ENCODE measurements around the gene SELPLG. TPM values are rescaled to one million over a fixed set of nuclear protein-coding genes. Genes with fewer than 3 reads are reported as not detected.
A peak's percentile ranks its signal among the peaks of the same experiment; 100 is the strongest.
"Not testable (repeated sequence)": the region's sequence is repeated elsewhere in the genome, so short reads cannot be mapped to it uniquely, and the experiment has no call there.

SELPLG gene
- total RNA-seq, 1 donor from 2014 or later, result 4.2 TPM

DNA sequence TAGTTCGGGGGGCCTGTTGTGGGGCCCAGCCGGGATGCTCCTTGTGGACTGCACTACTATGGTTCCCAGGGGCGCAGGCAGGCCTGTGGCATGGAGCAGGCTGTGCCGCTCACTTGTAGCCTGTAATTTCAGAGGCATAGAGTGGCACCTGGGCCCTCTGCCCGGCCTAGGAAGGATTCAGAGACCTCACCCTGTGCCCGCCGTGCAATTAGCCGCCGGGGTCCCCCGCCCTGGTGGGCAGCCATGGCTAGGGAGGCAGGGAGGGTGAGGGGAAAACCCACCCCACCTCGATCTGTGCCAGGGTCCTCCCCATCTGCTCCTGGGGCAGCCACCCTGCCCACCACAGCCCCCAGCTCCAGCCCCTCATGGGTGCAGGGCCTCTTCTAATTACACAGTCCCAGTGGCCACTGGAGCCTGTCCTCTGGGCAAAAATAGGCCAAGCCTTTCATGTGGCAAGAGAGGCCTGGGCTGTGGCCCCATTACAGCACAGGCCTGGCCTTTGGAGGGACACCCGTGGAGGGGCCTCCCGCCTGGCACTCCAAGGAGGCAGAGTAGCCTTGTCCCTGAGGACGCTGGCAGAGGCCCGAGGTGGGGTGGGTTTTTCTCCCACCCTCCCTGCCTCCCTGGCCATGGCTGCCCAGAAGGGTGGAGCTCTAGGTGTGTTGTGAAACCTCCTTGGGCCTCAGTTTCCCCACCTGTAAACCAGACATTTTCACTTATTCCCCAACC is 30.6 kb downstream of the SELPLG start:
- DNase-seq, result no peak

DNA sequence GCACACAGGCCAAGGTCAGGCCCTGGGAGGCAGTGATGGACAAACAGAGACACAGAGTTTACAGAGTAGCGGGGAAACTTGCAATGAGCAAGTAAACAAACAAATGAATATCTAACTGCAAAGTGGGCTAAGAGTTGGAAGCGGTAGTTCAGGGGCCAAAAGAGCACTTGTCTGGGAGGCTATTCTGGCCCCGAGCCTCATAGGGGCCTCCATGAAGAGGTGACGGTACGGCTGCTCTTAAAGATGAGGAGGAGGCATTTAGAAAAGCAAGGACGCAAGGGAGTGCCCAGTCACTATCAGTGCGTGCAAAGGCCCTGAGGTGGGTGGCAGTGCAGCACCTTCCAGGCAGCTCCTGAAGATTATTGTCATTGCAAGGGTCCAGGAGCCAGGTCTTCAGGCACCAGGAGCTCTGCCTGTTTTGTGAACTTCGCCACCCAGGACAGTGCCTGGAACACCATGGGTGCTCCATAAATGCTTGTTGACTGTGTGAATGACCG is 31.4 kb downstream of the SELPLG start:
- no peak for DNase-seq

DNA sequence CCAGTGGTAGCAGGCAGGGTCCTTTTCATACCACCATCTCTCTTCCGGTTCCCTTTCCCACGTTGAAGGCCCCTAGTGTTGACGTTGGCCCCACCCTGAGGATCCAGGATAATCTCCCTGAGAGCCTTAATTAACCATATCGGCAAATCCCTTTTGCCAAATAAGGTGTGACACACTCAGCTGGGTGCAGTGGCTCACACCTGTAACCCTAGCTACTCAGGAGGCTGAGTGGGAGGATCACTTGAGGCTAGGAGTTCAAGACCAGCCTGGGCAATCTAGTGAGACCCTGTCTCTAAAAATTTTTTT is 33.0 kb downstream of the SELPLG start:
- DNase-seq, result no peak

DNA sequence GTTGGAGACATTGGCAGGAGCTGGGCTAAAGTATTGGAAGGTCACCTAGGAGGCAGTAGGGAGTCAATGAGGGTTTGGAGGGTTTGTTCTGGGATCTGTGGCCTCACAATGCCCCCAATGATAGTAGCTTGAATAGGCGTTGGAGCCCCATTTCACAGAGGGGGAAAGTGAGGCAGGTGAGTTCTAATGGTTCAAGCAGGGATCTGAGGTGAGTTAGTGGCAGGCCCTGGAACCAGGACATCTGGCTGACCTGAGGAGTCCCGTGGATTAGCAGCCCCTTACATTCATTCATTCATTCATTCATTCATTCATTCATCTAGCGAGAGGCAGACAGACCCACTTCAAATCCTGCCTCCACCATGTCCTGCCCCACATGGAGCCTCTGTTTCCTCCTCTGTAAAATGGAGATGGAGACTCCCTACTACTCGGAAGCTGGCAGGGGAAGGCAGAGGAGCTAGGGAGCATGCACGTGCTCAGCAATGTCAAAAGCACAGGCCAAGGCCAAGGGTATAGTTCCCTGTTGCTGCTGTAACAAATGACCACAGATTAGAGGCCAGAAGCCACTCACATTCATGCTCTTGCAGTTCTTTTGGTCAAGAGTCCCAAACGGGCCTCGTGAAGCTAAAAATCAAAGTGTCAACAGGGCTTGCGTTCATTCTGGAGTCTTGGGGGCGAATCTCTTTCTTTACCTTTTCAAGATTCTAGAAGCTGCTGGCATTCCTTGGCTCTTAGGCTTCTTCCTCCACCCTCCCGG is 33.6 kb downstream of the SELPLG start:
- no peak for DNase-seq

DNA sequence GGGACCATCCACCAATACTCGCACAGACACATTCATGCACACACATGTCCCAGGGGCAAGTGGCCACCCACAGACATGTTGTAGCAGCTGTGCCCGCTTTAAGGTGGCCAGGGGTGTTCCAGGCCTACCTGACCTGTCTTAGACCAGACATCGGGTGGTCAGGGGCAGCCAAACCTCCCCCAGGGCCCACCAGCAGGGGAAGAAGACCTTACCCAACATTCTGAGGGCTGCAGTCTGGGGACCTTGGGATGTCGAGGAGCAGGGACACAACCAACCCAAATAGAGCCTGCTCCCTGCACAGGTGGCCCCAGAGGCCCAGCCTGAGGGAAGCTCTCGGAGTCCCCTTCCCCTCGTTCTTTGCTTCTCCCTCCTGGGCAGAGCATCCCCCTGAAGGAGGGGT is 34.2 kb downstream of the SELPLG start:
- DNase-seq, result no peak

DNA sequence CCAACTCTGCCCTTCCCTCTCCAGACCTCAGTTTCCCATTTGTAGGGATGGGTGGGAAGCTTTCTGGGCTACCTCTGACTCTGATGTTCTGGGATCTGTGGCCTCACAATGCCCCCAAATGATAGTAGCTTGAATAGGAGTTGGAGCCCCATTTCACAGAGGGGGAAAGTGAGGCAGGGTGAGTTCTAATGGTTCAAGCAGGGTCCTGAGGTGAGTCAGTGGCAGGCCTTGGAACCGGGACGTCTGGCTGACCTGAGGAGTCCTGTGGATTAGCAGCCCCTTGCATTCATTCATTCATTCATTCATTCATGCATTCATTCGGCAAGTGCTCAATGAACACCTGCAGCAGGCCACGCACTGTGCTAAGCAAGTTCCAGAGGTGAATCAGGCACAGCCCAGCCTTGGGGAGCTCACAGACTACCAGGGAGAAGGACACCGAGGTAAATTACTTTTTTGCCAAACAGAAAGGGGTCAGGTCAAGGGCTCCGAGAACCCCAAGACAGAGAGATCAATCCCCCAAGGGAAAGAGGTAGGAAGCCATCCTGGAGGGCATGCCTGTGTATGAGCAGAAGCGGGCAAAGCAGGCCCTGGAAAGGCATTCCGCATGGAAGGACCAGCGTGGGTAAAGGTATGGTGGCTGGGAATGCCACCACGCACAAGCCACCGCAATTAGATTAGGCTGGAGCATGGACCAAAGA is 35.0 kb downstream of the SELPLG start:
- DNase-seq, result no peak

DNA sequence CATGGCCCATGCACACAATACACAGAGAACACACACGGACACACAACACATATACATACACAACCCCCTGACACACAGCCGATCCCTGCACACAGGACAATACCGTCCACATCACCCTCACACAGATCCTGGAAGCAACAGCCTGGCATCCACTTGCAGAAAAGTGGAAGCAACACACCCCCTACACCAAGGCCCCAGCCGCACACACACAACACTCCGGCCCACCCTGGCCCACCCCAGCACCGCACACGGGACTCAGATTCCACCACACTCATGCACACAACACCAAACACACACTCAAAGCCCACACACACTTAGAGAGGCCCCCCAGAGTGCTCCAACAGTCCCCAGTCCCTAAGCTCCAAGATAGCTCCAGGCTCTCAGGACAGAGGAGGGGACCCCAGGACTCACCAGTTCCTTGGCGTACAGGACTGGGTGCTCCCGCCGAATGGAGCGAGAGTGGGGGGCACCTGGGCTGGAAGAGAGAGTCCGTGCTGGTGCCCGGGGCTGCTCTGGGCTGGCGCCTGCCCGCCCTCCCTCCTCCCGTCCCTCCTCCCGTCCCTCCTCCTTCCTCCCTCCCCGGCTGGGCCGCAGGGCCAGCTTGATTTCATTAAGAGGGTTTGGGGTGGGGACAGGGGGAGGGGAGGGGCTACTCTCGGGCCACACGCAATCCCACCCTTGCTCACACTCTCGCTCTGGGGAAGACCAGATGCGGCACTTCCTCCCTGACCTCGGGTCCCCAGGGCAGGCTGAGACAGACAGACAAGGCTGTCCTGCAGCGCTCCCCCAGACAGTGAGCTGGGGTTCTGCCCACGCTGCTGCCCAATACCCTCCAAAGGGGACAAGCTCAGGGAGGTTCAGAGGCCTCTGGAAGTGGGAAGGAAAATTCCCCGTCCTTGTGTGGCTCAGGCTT is 35.9 kb downstream of the SELPLG start, which contains the start of gene TMEM119:
TMEM119 (minus strand) TSS at position 526 of the 913 bp plus-strand sequence. CDS start 5,701 bp downstream, outside the sequence.
- peak; percentile 70 for DNase-seq

DNA sequence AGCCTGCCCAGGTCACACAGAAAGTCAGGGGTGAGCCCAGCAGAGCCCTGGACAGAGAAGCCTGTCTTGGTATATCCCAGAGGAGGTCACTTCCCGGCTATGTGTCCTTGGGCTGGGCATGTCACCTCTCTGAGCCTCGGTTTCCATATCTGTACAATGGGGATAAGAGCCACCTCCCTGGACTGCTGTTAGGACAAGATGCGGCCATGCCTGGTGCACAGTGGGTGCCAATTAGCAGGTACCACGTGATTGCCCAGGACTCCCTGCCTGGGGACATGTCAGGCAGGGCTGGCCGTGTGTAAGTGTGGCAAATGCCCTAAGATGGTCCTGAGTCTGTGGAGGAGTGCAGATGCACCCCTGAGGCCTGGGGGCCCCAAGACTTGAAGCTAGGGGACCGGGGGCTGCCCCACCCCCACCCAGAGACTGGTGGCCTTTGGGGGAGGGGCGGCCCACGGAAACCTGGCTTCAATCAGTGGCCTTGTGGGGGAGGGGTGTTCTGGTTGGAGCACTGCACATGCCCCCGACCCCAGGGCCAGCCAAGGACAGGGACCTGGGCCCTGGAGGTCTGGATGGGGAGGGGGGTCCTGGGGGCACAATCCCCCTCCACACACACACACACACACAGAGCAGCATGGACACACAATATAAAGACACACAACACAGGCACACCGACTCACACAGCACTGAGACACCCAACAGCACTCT is 36.7 kb downstream of the SELPLG start:
- DNase-seq, result no peak

DNA sequence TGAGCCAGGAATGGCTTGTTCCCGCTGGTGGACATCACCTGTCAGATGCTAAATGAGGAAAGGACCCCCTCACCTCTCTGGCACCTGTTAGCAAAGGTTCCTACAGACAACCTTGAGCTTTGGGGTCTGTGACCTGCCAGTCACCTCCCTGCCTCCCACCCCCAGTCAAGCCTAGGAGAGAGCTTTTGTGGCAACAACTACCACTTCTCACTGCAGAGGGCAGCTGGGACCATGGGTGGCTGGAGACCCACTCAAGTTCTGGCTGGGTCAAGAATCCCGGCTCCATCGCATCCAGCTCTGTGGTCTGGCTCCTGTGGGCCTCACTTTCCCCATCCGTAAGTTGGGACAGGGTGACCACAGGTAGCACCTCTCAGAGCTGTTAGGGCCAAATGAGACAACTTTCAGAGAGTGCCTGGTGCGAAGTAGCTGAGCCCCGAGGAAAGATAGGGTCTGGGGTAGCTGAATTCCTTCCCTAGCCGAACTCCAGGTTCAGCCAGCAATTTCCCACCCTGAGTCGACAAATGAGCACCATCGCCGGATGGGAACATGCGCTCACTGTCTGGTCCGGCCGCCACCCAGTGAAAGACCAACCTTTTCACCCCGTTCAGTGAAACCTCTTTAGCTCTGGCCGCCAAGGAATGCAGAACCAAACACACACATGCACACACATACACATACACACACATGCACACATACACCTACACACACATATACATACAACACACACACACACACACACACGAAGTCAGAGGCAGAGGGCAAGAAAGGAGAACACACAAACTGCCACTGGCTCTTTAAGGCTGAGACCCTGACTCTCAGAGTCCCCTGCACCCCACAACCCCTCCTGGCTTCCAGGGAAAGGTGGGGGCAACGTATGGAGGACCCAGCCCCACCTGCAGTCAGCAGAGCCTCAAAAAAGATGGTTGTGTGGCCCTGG is 37.7 kb downstream of the SELPLG start:
- no peak for DNase-seq

DNA sequence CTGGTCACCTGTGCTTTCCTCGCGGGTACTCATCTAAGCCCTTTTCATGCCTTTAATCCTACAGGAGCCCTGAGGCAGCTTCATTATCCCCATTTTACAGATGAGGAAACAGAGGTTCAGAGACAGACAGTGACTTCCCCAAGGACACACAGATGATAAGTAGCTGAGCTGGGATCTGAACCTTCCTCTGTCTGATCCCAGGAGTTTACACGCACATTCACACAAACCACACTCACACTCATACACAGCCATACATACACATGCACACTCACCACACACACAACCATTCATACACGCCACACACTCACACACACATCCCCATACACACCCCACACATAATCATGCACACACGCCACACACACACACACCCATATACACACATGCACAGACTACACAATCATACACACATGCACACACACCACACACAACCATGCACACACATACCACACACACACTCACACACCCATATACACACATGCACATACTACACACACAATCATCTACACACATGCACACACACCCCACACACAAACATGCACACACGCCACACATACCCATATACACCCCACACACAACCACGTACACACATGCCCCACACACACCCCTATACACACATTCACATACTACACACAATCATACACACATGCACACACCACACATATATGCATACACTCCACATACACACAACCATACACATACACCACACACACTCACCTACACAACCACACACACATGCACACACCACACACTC is 38.6 kb downstream of the SELPLG start:
- no peak for DNase-seq

DNA sequence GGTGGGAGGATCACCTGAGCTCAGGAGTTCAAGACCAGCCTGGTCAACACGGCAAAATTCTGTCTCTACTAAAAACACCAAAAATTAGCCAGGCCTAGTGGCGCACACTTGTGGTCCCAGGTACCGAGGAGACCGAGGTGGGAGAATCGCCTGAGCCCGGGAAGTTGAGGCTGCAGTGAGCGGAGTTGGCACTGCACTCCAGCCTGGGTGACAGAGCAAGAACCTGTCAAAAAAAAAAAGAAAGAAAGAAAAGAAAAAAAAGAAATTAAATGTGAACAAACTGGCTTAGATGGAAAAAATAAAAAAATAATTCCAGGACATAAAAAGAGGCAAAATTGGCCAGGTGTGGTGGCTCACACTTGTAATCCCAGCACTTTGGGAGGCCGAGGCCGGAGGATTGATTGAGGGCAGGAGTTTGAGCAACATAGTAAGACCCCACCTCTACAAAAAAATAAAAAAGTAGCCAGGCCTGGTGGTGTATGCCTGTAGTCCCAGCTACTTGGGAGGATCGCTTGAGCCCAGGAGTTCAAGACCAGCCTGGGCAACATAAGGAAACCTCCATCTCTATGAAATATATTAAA is 39.3 kb downstream of the SELPLG start:
- DNase-seq, result no peak

DNA sequence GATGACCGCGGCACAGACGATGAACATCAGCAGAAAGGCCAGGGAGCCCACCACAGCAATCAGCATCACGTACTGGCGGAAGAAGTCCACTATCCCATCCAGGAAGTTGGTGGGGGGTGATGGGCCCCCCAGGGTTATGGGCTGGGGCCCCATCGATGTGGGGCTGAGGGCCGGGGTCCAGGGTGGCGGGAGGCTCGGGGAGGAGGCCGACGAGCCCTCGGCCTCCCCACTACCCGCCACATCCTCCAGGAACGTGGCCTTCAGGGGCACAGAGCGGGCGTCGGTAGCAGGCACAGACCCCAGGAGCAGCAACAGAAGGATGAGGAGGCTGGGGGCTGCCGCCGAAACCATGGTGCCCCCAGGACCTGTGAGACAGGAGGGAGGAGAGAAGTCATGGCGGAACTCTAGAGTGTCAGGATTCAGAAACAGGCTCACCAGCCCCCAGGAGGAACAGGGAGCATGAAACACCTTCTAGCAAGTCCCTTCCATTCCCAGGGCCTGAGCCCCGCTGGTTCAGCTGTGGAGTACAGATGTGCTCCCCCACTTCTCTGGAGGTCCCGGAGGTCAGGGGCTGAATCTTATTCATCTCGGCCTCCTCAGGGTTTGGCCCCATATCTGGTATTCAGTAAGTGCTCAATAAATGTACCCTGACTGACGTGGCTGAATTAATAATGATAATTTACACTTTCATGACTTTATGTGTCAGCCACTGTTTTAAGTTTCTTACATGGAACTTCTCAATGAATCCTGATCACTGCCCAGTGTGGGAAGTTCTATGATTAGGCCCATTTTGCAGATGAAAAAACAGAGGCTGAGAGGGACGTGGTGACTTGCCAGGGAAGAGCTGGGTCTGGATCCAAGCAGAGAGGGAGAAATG is 41.4 kb downstream of the SELPLG start:
- no peak for DNase-seq

DNA sequence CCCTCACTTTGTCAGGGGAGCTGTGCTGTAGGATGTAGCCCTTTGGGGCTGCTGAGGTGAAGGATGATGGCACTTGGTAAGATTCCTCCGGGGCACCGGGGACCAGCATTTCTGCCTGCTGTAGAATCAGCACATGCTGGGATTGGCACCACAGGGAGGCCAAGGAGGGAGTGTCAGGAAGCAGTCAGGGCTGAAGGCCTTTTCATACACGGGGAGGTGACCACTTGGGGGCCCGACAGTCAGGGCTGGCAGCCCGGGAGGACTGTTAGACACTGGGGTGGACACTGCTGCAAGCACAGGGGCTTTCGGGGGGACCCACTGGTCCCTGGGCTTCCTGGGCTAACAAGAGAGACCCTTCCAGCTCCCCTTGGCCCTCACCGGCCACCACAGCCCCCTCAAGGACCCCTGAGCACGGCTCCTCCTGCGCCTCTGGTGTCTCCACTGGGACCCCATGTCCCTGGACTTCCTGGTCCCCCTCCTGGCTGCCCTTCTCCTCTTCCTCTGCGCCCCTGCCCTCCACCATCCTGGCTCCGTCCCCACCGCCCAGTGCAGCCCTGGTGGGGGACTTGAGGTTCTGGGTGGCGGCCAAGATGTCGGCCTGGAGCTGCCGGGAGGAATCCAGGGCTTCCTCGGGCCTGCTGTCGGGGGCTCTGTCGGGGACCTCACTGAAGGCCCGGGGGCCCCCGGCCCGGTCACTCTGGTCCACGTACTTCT is 42.3 kb downstream of the SELPLG start:
- DNase-seq, result no peak

DNA sequence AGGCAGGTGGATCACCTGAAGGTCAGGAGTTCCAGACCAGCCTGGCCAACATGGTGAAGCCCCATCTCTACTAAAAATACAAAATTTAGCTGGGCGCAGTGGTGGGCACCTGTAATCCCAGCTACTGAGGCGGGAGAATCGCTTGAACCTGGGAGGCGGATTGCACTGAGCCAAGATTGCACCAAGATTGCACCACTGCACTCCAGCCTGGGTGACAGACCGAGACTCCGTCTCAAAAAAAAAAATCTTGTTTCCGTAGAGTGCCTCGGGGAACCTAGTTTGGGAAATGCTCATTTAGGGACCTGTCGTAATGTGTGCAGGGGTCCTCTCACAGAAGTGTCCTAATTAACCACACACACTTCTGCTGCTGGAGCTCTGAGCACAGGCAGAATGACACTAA is 43.2 kb downstream of the SELPLG start:
- DNase-seq, result not testable (repeated sequence)

DNA sequence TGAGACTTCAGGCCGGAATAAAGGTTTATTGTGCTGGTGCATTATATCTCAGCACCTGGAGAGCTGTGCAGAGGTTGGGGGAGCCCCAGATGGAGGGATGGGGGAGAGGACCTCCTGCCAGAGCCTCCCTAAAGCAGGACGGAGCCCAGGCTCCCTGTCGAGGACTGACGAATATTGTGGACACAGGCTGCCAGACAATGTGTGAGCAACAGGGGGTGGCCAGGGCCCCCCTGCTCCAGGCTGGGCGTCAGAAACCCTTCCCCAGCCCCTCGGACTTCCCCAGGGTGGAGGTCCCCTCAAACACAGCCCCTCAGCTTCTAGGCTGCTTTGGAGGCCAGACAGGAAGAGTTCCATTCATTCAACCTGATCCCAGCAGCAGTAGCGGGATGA is 43.9 kb downstream of the SELPLG start:
- no peak for DNase-seq

DNA sequence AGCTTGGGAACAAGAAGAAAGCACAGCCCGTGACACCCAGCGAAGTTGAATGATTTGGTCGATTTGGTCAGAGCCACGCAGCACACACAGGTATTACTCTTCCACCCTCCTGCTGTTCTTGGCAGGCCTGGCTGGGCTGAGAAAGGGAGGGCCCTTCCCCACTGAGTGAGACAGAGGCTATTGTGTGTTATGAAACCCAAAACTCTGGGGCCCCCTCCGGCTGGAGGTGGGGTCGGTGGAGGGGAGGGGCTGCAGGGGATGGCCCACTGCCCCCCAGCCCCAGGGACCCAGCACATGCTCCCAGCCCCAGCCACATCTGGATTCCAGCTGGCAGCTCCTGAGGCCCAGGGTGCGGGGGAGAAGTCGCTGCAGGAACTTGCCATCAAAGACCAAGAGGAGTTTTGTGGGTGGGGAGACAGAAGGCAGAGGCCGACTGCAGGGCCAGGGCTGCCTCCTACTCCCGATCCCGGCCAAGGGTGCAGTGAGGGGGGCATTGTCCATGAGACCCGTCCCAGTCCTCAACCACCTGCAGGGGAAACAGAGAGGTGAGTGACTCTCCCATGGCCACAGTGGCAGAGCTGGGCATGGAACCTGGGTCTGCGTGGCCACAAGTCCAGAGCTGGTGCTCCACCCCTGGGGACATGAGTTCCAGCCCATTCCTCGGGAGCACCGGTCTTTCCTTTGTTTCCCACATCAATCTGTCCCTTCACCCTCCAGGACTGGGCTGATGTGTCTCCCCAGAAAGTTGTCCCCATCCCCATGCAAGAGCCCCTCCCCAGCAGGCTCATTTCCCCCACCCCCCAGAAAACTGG is 44.5 kb downstream of the SELPLG start:
- peak; percentile 60 for DNase-seq
